NCI-H2196 (cell line): Measurements from ENCODE around the gene UQCRQ.

Experiments used
- DNase-seq: peaks from one replicate; lab custom pipeline; 2025; ENCODE audit not compliant: unreplicated experiment; lab: John Stamatoyannopoulos, UW

UQCRQ gene

GRCh38 chr5:132866342-132867045 is at the start of gene UQCRQ, which contains the start of gene GDF9:
TSS of gene UQCRQ (plus strand) at chr5:132866642. CDS start at chr5:132866882, 240 bp downstream.
TSS of gene GDF9 (minus strand) at chr5:132866469. CDS start at chr5:132864533, 1,936 bp downstream.
- peak; percentile 99 for DNase-seq

GRCh38 chr5:132817011-132817410 is 49.4 kb upstream of the UQCRQ start:
- DNase-seq: no peak

- no peak for DNase-seq
Measured at GRCh38 chr5:132819468-132819867, 47.0 kb upstream of the UQCRQ start.

GRCh38 chr5:132820162-132820754 is 46.2 kb upstream of the UQCRQ start:
- DNase-seq: peak; percentile 93

GRCh38 chr5:132821350-132821749 is 45.1 kb upstream of the UQCRQ start:
- DNase-seq: no peak

GRCh38 chr5:132821791-132822190 is 44.7 kb upstream of the UQCRQ start:
- DNase-seq: no peak

GRCh38 chr5:132822650-132823480 is 43.6 kb upstream of the UQCRQ start:
- no peak for DNase-seq

GRCh38 chr5:132823481-132824050 is 42.9 kb upstream of the UQCRQ start:
- DNase-seq: no peak

GRCh38 chr5:132824426-132824825 is 42.0 kb upstream of the UQCRQ start:
- no peak for DNase-seq

GRCh38 chr5:132825033-132825833 is 41.2 kb upstream of the UQCRQ start:
- DNase-seq: no peak

GRCh38 chr5:132825834-132826391 is 40.5 kb upstream of the UQCRQ start:
- DNase-seq: no peak

- DNase-seq: no peak
Measured at GRCh38 chr5:132826424-132827082, 39.9 kb upstream of the UQCRQ start.

GRCh38 chr5:132827943-132828673 is 38.3 kb upstream of the UQCRQ start:
- DNase-seq: no peak

- peak; percentile 6 for DNase-seq
Measured at GRCh38 chr5:132828846-132829494, 37.5 kb upstream of the UQCRQ start.

- peak; percentile 81 for DNase-seq
Measured at GRCh38 chr5:132829742-132830435, 36.6 kb upstream of the UQCRQ start.

GRCh38 chr5:132830436-132831094 is 35.9 kb upstream of the UQCRQ start, which contains the start of gene SHROOM1:
TSS of gene SHROOM1 (minus strand) at chr5:132830647. CDS start at chr5:132826140, 4,507 bp downstream.
- peak; percentile 83 for DNase-seq
